Ishikawa (cell line): ENCODE results near the gene SDR42E1.

Source experiments
- CEBPB ChIP-seq: IDR thresholded peaks from 2 replicates; pipeline ENCODE4 v1.6.1; 2012
- CREB1 ChIP-seq: IDR thresholded peaks from 2 replicates; pipeline ENCODE4 v1.6.1; 2012; ENCODE audit warnings: low read depth
- EGR1 ChIP-seq: IDR thresholded peaks from 2 replicates; pipeline ENCODE4 v1.6.1; 2012
- EP300 ChIP-seq: IDR thresholded peaks from 2 replicates; pipeline ENCODE4 v1.6.1; 2012; ENCODE audit warnings: borderline replicate concordance
- FOXM1 ChIP-seq: IDR thresholded peaks from 2 replicates; pipeline ENCODE4 v1.6.1; 2012; ENCODE audit warnings: low read depth, borderline replicate concordance
- NFIC ChIP-seq: IDR thresholded peaks from 2 replicates; pipeline ENCODE4 v1.6.1; 2012
- RAD21 ChIP-seq: IDR thresholded peaks from 2 replicates; pipeline ENCODE4 v1.6.1; 2012; ENCODE audit warnings: low read depth
- REST ChIP-seq: IDR thresholded peaks from 2 replicates; pipeline ENCODE4 v1.6.1; 2012; ENCODE audit warnings: low read depth, mild to moderate bottlenecking
- TAF1 ChIP-seq: IDR thresholded peaks from 2 replicates; pipeline ENCODE4 v1.6.1; 2012; ENCODE audit warnings: low read depth, mild to moderate bottlenecking
- TCF12 ChIP-seq: IDR thresholded peaks from 2 replicates; pipeline ENCODE4 v1.6.1; 2012; ENCODE audit warnings: low read depth
- TEAD4 ChIP-seq: IDR thresholded peaks from 2 replicates; pipeline ENCODE4 v1.6.1; 2012
- USF1 ChIP-seq: IDR thresholded peaks from 2 replicates; pipeline ENCODE4 v1.6.1; 2012
- YY1 ChIP-seq: IDR thresholded peaks from 2 replicates; pipeline ENCODE4 v1.6.1; 2012; ENCODE audit warnings: low read depth
- ZBTB7A ChIP-seq: IDR thresholded peaks from 2 replicates; pipeline ENCODE4 v1.6.1; 2012; ENCODE audit warnings: low read depth
- TF ChIP-seq, protein P1 (sequence below): IDR thresholded peaks from 2 replicates; pipeline ENCODE4 v1.6.1; 2012

SDR42E1 gene

DNA sequence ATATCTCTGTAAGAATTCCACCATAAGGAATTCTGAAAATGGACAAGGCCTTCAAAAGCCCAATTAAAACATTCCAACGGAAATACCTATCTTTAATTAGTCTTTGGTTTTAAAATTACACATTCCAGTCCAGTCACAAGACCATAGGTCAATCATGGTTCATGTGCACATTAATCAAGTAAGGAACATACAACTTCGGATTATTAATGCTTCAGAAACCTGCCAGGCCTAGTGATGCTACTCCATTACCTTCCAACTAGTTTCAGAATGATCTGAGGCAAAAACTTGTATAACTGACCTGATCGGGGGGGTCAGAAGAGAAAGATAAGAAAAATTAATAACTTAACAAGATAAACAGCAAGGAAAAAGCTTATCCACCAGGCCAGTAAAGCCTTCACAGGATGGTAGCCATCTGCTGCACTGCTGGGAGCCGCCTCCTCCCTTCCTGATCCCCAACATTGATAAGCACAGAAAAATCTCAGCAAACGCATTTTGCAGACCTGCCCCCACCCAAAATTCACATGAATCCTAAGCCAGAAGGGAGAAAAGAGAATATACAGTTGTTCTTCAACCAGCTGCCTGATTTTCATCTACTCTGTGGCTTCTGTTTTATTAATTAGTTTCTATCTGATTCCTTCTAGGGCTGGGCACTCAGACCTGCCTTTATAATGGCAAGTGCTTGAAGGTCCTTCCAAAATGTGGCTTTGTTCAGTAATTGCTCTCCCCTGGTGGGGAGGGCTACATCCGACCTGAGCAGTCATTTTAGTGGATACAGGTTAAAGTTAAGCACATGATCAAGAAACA lies 6.0 kb downstream of the SDR42E1 start:
- no peak for TF ChIP-seq CREB1
- TF ChIP-seq FOXM1: no peak
- TF ChIP-seq REST: no peak
- no peak for TF ChIP-seq EP300
- TF ChIP-seq TEAD4: no peak
- TF ChIP-seq RAD21: no peak
- TF ChIP-seq NFIC: no peak
- no peak for TF ChIP-seq EGR1
- TF ChIP-seq TAF1: no peak
- TF ChIP-seq, protein P1, sequence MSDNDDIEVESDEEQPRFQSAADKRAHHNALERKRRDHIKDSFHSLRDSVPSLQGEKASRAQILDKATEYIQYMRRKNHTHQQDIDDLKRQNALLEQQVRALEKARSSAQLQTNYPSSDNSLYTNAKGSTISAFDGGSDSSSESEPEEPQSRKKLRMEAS: no peak
- no peak for TF ChIP-seq CEBPB
- no peak for TF ChIP-seq TCF12

DNA sequence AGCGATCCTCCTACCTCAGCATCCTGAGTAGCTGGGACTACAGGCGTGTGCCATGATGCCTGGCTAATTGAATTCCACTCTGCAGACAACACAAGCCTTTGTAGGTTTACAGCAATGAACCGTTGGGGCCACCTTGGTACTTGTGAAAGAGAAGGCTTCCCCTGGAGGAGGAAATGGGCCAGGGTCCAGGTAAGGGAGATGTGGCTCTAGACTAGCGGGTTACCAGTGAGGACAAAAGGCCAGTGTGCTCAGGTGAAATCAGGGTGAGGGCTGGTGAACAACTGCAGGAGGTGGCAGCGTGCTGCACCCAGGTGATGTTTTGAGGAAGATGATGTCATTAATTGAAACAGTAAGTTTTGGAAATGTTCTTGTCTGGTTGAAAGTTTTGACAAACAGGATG lies 6.7 kb downstream of the SDR42E1 start:
- TF ChIP-seq, protein P1: no peak
- TF ChIP-seq TEAD4 (no peak), ZBTB7A (no peak), EP300 (no peak), FOXM1 (no peak), REST (no peak), NFIC (no peak), RAD21 (no peak), CREB1 (no peak), TCF12 (no peak), TAF1 (no peak), YY1 (no peak), CEBPB (no peak), EGR1 (no peak)

DNA sequence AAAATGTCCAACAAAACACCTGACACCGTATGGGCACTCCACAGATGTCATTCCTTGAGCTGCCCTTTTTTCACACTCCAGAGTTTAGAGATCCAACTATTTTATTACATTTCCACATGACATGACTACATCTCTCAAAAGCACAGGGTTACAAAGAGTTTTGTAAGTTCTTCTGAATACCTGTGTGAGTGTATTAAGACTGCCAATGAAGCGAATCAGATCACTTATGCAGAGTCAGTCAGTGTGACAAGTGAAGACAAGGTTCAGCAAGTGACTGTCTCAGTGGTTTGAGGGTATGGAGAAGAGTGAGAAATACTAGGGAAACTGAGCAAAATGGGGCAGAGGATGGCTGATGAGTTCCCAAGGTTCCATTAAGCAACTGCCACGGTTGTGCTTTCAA lies 8.4 kb downstream of the SDR42E1 start:
- TF ChIP-seq TEAD4: no peak
- no peak for TF ChIP-seq YY1
- TF ChIP-seq, protein P1: no peak
- TF ChIP-seq ZBTB7A: no peak
- TF ChIP-seq CREB1: no peak
- TF ChIP-seq EGR1: no peak
- TF ChIP-seq TAF1: no peak
- no peak for TF ChIP-seq NFIC
- no peak for TF ChIP-seq RAD21
- no peak for TF ChIP-seq EP300
- TF ChIP-seq REST: no peak
- no peak for TF ChIP-seq FOXM1
- no peak for TF ChIP-seq CEBPB
- no peak for TF ChIP-seq TCF12
- TF ChIP-seq USF1: no peak

- TF ChIP-seq NFIC (no peak), CEBPB (no peak)
These were observed 13.5 kb downstream of the SDR42E1 start for GRCh38 chr16:81997738-81998137.
